HEK293 (cell line): ENCODE data around the gene NSMCE4A.
A peak's percentile ranks its signal among the peaks of the same experiment; 100 is the strongest.
"Not testable (repeated sequence)": the region's sequence is repeated elsewhere in the genome, so short reads cannot be mapped to it uniquely, and the experiment has no call there.

Experiments used
- CTCF ChIA-PET: fragments of 350-600 bp; formaldehyde crosslinking; extraction: SDS; loops from one replicate; lab custom pipeline; 2021; ENCODE audit warnings: antibody characterized with exemption; lab: Yijun Ruan, JAX
- POLR2A ChIA-PET: fragments of 300-600 bp; formaldehyde crosslinking; extraction: SDS; loops from one replicate; lab custom pipeline; 2020; ENCODE audit warnings: antibody characterized with exemption, inconsistent platforms; lab: Yijun Ruan, JAX
- H3K27ac ChIP-seq: fragments of 200-500 bp; sonication (Bioruptor generic); 2 replicates; pipeline ENCODE4 v1.5.1; 2014; ENCODE audit warnings: low read depth, low read length, control low read depth, inconsistent platforms; ENCODE audit errors: extremely low read depth
- H3K36me3 ChIP-seq, 2 experiments: fragments of 200-500 bp in 1 of 2; sonication (Bioruptor generic) in 1 of 2; 1 replicate in 1 of 2; 2 replicates in 1 of 2; pipeline ENCODE4 v1.5.1; 2014 to 2017; ENCODE audit warnings: inconsistent platforms in 2 of 2, low read length in 2 of 2; ENCODE audit not compliant: control insufficient read depth in 2 of 2, insufficient read depth in 1 of 2
- H3K4me1 ChIP-seq: fragments of 200-500 bp; sonication (Bioruptor generic); 2 replicates; pipeline ENCODE4 v1.5.1; 2014; ENCODE audit warnings: mild to moderate bottlenecking, low read length, inconsistent platforms; ENCODE audit not compliant: control insufficient read depth, insufficient read depth
- H3K4me3 ChIP-seq: 2 replicates; pipeline ENCODE4 v1.5.1; 2011; ENCODE audit warnings: low read depth, mild to moderate bottlenecking, control low read depth, low read length, moderate library complexity
- H3K9me3 ChIP-seq: fragments of 200-500 bp; sonication (Bioruptor generic); 2 replicates; pipeline ENCODE4 v1.5.1; 2014; ENCODE audit warnings: low read depth, low read length, inconsistent platforms; ENCODE audit not compliant: control insufficient read depth, insufficient read depth
- FEZF1 ChIP-seq: fragments of 450-650 bp; formaldehyde crosslinking; IDR thresholded peaks from 2 replicates; pipeline ENCODE4 v1.5.1; 2016; ENCODE audit warnings: missing biosample characterization, missing genetic modification characterization
- GLIS1 ChIP-seq: fragments of 450-650 bp; formaldehyde crosslinking; IDR thresholded peaks from 2 replicates; pipeline ENCODE4 v1.5.1; 2016; ENCODE audit warnings: missing biosample characterization, missing genetic modification characterization
- HOXD13 ChIP-seq: sonication (generic); formaldehyde crosslinking; IDR thresholded peaks from 2 replicates; pipeline ENCODE4 v1.8.0; 2022; ENCODE audit warnings: missing genetic modification reagents, borderline replicate concordance
- KLF1 ChIP-seq: fragments of 450-650 bp; formaldehyde crosslinking; IDR thresholded peaks from 2 replicates; pipeline ENCODE4 v1.5.1; 2016; ENCODE audit warnings: missing biosample characterization, missing genetic modification characterization
- KLF10 ChIP-seq: fragments of 450-650 bp; IDR thresholded peaks from 2 replicates; pipeline ENCODE4 v1.5.1; 2018; ENCODE audit warnings: missing biosample characterization, mild to moderate bottlenecking, missing genetic modification characterization
- PBX3 ChIP-seq: sonication (generic); formaldehyde crosslinking; IDR thresholded peaks from 2 replicates; pipeline ENCODE4 v1.8.1; 2022; ENCODE audit warnings: mild to moderate bottlenecking, moderate library complexity, missing genetic modification reagents
- REPIN1 ChIP-seq: fragments of 450-650 bp; formaldehyde crosslinking; IDR thresholded peaks from 2 replicates; pipeline ENCODE4 v1.5.1; 2017; ENCODE audit warnings: missing biosample characterization, missing genetic modification characterization, low read depth
- ZBTB49 ChIP-seq: fragments of 450-650 bp; formaldehyde crosslinking; IDR thresholded peaks from 2 replicates; pipeline ENCODE4 v1.5.1; 2016; ENCODE audit warnings: missing biosample characterization, missing genetic modification characterization, low read depth
- ZNF18 ChIP-seq: fragments of 450-650 bp; formaldehyde crosslinking; IDR thresholded peaks from 2 replicates; pipeline ENCODE4 v1.5.1; 2016; ENCODE audit warnings: missing biosample characterization, missing genetic modification characterization
- ZNF214 ChIP-seq: fragments of 450-650 bp; formaldehyde crosslinking; IDR thresholded peaks from 2 replicates; pipeline ENCODE4 v1.5.1; 2017; ENCODE audit warnings: missing biosample characterization, mild to moderate bottlenecking, missing genetic modification characterization, borderline replicate concordance
- ZNF362 ChIP-seq: fragments of 450-650 bp; formaldehyde crosslinking; IDR thresholded peaks from 2 replicates; pipeline ENCODE4 v1.5.1; 2016; ENCODE audit warnings: missing biosample characterization, missing genetic modification characterization
- ZNF37A ChIP-seq: fragments of 450-650 bp; IDR thresholded peaks from 2 replicates; pipeline ENCODE4 v1.5.1; 2018; ENCODE audit warnings: missing biosample characterization, missing genetic modification characterization
- ZNF529 ChIP-seq: fragments of 450-650 bp; formaldehyde crosslinking; IDR thresholded peaks from 2 replicates; pipeline ENCODE4 v1.5.1; 2017; ENCODE audit warnings: missing genetic modification characterization, missing biosample characterization; ENCODE audit not compliant: insufficient replicate concordance
- ZNF558 ChIP-seq: fragments of 450-650 bp; formaldehyde crosslinking; IDR thresholded peaks from 2 replicates; pipeline ENCODE4 v1.5.1; 2016; ENCODE audit warnings: missing biosample characterization, missing genetic modification characterization
- ZNF658 ChIP-seq: fragments of 450-650 bp; formaldehyde crosslinking; IDR thresholded peaks from 2 replicates; pipeline ENCODE4; 2016; ENCODE audit warnings: missing biosample characterization, missing genetic modification characterization
- ZNF837 ChIP-seq: fragments of 450-650 bp; formaldehyde crosslinking; IDR thresholded peaks from 2 replicates; pipeline ENCODE4 v1.5.1; 2016; ENCODE audit warnings: missing biosample characterization, missing genetic modification characterization

NSMCE4A gene

GRCh38 chr10:122018951-122019413, 44.0 kb upstream of the NSMCE4A start (continued):
- TF ChIP-seq PBX3 (CRISPR knock-in tag) = no peak
- 0 out of 2 replicates have a peak, but pooled peaks have one; percentile 5 for TF ChIP-seq KLF10
- peak; percentile 45; the same call in 1 of the 2 replicates for TF ChIP-seq ZNF362 (tag by site-specific recombination)
- no peak for TF ChIP-seq ZNF837

GRCh38 chr10:122018491-122018890, 43.5 kb upstream of the NSMCE4A start:
- H3K9me3 ChIP-seq = no peaks in the 10 kb centered on the region
- TF ChIP-seq ZNF529 (tag by site-specific recombination) = no peak
- TF ChIP-seq ZNF37A (tag by site-specific recombination) = no peak
- no peak for TF ChIP-seq ZNF837
- TF ChIP-seq FEZF1 (tag by site-specific recombination) = no peak
- TF ChIP-seq, all 188 proteins: peak for 0
- POLR2A ChIA-PET = no interaction called here
- no peaks in the 10 kb centered on the region for H3K36me3 ChIP-seq
- CTCF ChIA-PET = interaction anchor here (1.0 kb wide), 1 partner anchor 43 kb away, joined by 3 read pairs; the partner anchor contains the start of gene NSMCE4A
- H3K4me1 ChIP-seq = no peaks in the 10 kb centered on the region
- H3K27ac ChIP-seq = no peak overlapping the region
- H3K4me3 ChIP-seq = no peak overlapping the region; the same call in 1 of the 2 replicates

- H3K27ac ChIP-seq, CTCF ChIA-PET, POLR2A ChIA-PET, H3K4me3 ChIP-seq, H3K36me3 ChIP-seq, H3K4me1 ChIP-seq, H3K9me3 ChIP-seq: not testable (repeated sequence)
Observed at GRCh38 chr10:122017926-122018325, 42.9 kb upstream of the NSMCE4A start.

GRCh38 chr10:122014652-122015248, 39.7 kb upstream of the NSMCE4A start:
- H3K4me1 ChIP-seq = no peaks in the 10 kb centered on the region
- ChIA-PET CTCF (no interaction called here), POLR2A (no interaction called here)
- H3K36me3 ChIP-seq = no peaks in the 10 kb centered on the region
- no peaks in the 10 kb centered on the region for H3K9me3 ChIP-seq
- no peak overlapping the region for H3K4me3 ChIP-seq
- TF ChIP-seq ZNF18 (no peak), REPIN1 (no peak), ZNF658 (tag by site-specific recombination) (no peak), ZNF558 (tag by site-specific recombination) (no peak), GLIS1 (tag by site-specific recombination) (no peak), HOXD13 (CRISPR knock-in tag) (no peak), KLF1 (tag by site-specific recombination) (no peak), ZBTB49 (tag by site-specific recombination) (no peak), ZNF214 (tag by site-specific recombination) (no peak)
- no peak overlapping the region for H3K27ac ChIP-seq
